ENCODE measurements around the gene NAV3.

NAV3 gene

GRCh38 chr12:78120866-78121560 lies 290.3 kb downstream of the NAV3 start:
- peak; percentile 2 to 22 (median 13) for DNase-seq
- H3K27ac ChIP-seq (ENCODE audit: insufficient read depth in 1 of 2, low read depth in 1 of 2, low read length in 2 of 2, poor library complexity in 1 of 2, severe bottlenecking in 2 of 2), result no peak overlapping the region
- no peaks in the 10 kb centered on the region for H3K9me3 ChIP-seq (ENCODE audit: control extremely low read depth in 1 of 5, control insufficient read depth in 4 of 5, insufficient read depth in 2 of 5, low read depth in 1 of 5, low read length in 4 of 5)
- H3K27me3 ChIP-seq (replicated peaks in 2 of 5; ENCODE audit: control insufficient read depth in 4 of 5, insufficient read depth in 5 of 5, low read length in 4 of 5), result no peaks in the 10 kb centered on the region
- no peak overlapping the region for H3K4me3 ChIP-seq (ENCODE audit: control insufficient read depth in 1 of 7, extremely low read depth in 1 of 7, insufficient read depth in 4 of 7, low read depth in 2 of 7, low read length in 6 of 7)
- H3K36me3 ChIP-seq (ENCODE audit: control insufficient read depth in 4 of 4, insufficient read depth in 4 of 4, low read length in 3 of 4), result no peaks in the 10 kb centered on the region
- 100% methylated on average over 1 of the region's 6 CpGs for WGBS (ENCODE audit: insufficient coverage)
- no peaks in the 10 kb centered on the region for H3K4me1 ChIP-seq (ENCODE audit: control extremely low read depth in 1 of 4, control insufficient read depth in 4 of 4, insufficient read depth in 4 of 4, low read length in 3 of 4)
- POLR2A ChIA-PET, result no interaction called here
- CTCF ChIA-PET, result no interaction called here

DNA sequence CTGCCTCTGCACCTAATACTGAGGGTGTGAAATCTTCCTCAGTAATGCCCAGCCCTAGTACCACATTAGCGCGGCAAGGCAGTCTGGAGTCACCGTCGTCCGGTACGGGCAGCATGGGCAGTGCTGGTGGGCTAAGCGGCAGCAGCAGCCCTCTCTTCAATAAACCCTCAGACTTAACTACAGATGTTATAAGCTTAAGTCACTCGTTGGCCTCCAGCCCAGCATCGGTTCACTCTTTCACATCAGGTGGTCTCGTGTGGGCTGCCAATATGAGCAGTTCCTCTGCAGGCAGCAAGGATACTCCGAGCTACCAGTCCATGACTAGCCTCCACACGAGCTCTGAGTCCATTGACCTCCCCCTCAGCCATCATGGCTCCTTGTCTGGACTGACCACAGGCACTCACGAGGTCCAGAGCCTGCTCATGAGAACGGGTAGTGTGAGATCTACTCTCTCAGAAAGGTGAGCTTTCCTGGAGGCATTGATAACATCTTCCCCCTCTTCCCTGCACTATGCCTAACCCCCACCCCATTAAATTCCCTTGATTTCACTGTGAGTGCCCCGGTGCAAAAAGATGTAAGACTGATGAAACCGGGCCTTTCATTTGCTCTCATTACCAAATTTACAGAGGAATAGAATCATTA lies 291.4 kb downstream of the NAV3 start:
- no peaks in the 10 kb centered on the region for H3K27me3 ChIP-seq (replicated peaks in 2 of 5; ENCODE audit: control insufficient read depth in 4 of 5, insufficient read depth in 5 of 5, low read length in 4 of 5)
- no peaks in the 10 kb centered on the region for H3K36me3 ChIP-seq (ENCODE audit: control insufficient read depth in 4 of 4, insufficient read depth in 4 of 4, low read length in 3 of 4)
- no peaks in the 10 kb centered on the region for H3K4me1 ChIP-seq (ENCODE audit: control extremely low read depth in 1 of 4, control insufficient read depth in 4 of 4, insufficient read depth in 4 of 4, low read length in 3 of 4)
- H3K4me3 ChIP-seq (ENCODE audit: control insufficient read depth in 1 of 7, extremely low read depth in 1 of 7, insufficient read depth in 4 of 7, low read depth in 2 of 7, low read length in 6 of 7), result no peak overlapping the region
- H3K9me3 ChIP-seq (ENCODE audit: control extremely low read depth in 1 of 5, control insufficient read depth in 4 of 5, insufficient read depth in 2 of 5, low read depth in 1 of 5, low read length in 4 of 5), result no peaks in the 10 kb centered on the region
- ChIA-PET CTCF (no interaction called here), POLR2A (no interaction called here)
- 95% methylated on average over 14 of the region's 16 CpGs for WGBS (ENCODE audit: insufficient coverage)
- no peak for DNase-seq
- no peak overlapping the region for H3K27ac ChIP-seq (ENCODE audit: insufficient read depth in 1 of 2, low read depth in 1 of 2, low read length in 2 of 2, poor library complexity in 1 of 2, severe bottlenecking in 2 of 2)

- ChIA-PET CTCF (interaction anchor here (0.7 kb wide), 1 partner anchor 13 kb away, joined by 3 read pairs; no protein-coding TSS in a partner anchor), POLR2A (no interaction called here)
- Histone ChIP-seq H3K9me3 (ENCODE audit: control extremely low read depth in 1 of 5, control insufficient read depth in 4 of 5, insufficient read depth in 2 of 5, low read depth in 1 of 5, low read length in 4 of 5) (no peaks in the 10 kb centered on the region), H3K27ac (ENCODE audit: insufficient read depth in 1 of 2, low read depth in 1 of 2, low read length in 2 of 2, poor library complexity in 1 of 2, severe bottlenecking in 2 of 2) (no peak overlapping the region), H3K27me3 (replicated peaks in 2 of 5; ENCODE audit: control insufficient read depth in 4 of 5, insufficient read depth in 5 of 5, low read length in 4 of 5) (no peaks in the 10 kb centered on the region), H3K4me1 (ENCODE audit: control extremely low read depth in 1 of 4, control insufficient read depth in 4 of 4, insufficient read depth in 4 of 4, low read length in 3 of 4) (no peaks in the 10 kb centered on the region), H3K4me3 (ENCODE audit: control insufficient read depth in 1 of 7, extremely low read depth in 1 of 7, insufficient read depth in 4 of 7, low read depth in 2 of 7, low read length in 6 of 7) (no peak overlapping the region), H3K36me3 (ENCODE audit: control insufficient read depth in 4 of 4, insufficient read depth in 4 of 4, low read length in 3 of 4) (no peaks in the 10 kb centered on the region)
- DNase-seq, result no peak
- 50% methylated on average over 1 of the region's 2 CpGs for WGBS (ENCODE audit: insufficient coverage)
Measured at GRCh38 chr12:78128211-78128610, 297.5 kb downstream of the NAV3 start.

DNA sequence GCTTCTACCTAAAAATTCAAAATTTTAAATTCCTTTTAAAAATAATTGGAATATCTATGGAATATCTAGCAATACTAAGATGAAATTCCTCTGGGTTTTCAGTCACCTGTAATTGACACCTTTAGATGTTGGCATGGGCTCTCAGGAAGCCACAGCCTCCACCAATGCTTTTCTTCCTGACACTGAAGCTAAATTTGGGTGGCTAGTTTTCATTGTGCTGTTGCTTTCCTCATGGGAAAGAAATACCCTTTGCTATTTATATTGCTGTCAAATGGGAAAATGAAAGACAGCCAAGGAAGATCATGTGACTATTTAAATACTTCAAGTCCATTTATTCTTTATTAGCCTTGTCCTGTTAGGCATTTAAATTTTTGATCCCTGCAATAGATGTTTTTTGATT lies 313.0 kb downstream of the NAV3 start:
- CTCF ChIA-PET, result no interaction called here
- Histone ChIP-seq H3K9me3 (ENCODE audit: control extremely low read depth in 1 of 5, control insufficient read depth in 4 of 5, insufficient read depth in 2 of 5, low read depth in 1 of 5, low read length in 4 of 5) (no peaks in the 10 kb centered on the region), H3K27me3 (replicated peaks in 2 of 5; ENCODE audit: control insufficient read depth in 4 of 5, insufficient read depth in 5 of 5, low read length in 4 of 5) (no peaks in the 10 kb centered on the region), H3K36me3 (ENCODE audit: control insufficient read depth in 4 of 4, insufficient read depth in 4 of 4, low read length in 3 of 4) (no peaks in the 10 kb centered on the region), H3K4me3 (ENCODE audit: control insufficient read depth in 1 of 7, extremely low read depth in 1 of 7, insufficient read depth in 4 of 7, low read depth in 2 of 7, low read length in 6 of 7) (no peak overlapping the region), H3K27ac (ENCODE audit: insufficient read depth in 1 of 2, low read depth in 1 of 2, low read length in 2 of 2, poor library complexity in 1 of 2, severe bottlenecking in 2 of 2) (no peak overlapping the region), H3K4me1 (ENCODE audit: control extremely low read depth in 1 of 4, control insufficient read depth in 4 of 4, insufficient read depth in 4 of 4, low read length in 3 of 4) (no peaks in the 10 kb centered on the region)
- POLR2A ChIA-PET, result no interaction called here
- no peak for DNase-seq

GRCh38 chr12:78145398-78145797 lies 314.7 kb downstream of the NAV3 start:
- H3K27me3 ChIP-seq (replicated peaks in 2 of 5; ENCODE audit: control insufficient read depth in 4 of 5, insufficient read depth in 5 of 5, low read length in 4 of 5), result no peaks in the 10 kb centered on the region
- DNase-seq, result no peak
- no peak overlapping the region for H3K4me3 ChIP-seq (ENCODE audit: control insufficient read depth in 1 of 7, extremely low read depth in 1 of 7, insufficient read depth in 4 of 7, low read depth in 2 of 7, low read length in 6 of 7)
- H3K9me3 ChIP-seq (ENCODE audit: control extremely low read depth in 1 of 5, control insufficient read depth in 4 of 5, insufficient read depth in 2 of 5, low read depth in 1 of 5, low read length in 4 of 5), result no peaks in the 10 kb centered on the region
- ChIA-PET CTCF (interaction anchor here (0.6 to 0.9 kb wide), 2 partner anchors 21 to 84 kb away, joined by 3 read pairs; no protein-coding TSS in a partner anchor), POLR2A (no interaction called here)
- H3K27ac ChIP-seq (ENCODE audit: insufficient read depth in 1 of 2, low read depth in 1 of 2, low read length in 2 of 2, poor library complexity in 1 of 2, severe bottlenecking in 2 of 2), result no peak overlapping the region
- H3K4me1 ChIP-seq (ENCODE audit: control extremely low read depth in 1 of 4, control insufficient read depth in 4 of 4, insufficient read depth in 4 of 4, low read length in 3 of 4), result no peaks in the 10 kb centered on the region
- H3K36me3 ChIP-seq (ENCODE audit: control insufficient read depth in 4 of 4, insufficient read depth in 4 of 4, low read length in 3 of 4), result no peaks in the 10 kb centered on the region
- 67% methylated on average over 1 of the region's 2 CpGs for WGBS (ENCODE audit: insufficient coverage)

GRCh38 chr12:78146365-78146772 lies 315.7 kb downstream of the NAV3 start:
- peak; percentile 14 to 48 (median 46) for DNase-seq
- POLR2A ChIA-PET, result no interaction called here

DNA sequence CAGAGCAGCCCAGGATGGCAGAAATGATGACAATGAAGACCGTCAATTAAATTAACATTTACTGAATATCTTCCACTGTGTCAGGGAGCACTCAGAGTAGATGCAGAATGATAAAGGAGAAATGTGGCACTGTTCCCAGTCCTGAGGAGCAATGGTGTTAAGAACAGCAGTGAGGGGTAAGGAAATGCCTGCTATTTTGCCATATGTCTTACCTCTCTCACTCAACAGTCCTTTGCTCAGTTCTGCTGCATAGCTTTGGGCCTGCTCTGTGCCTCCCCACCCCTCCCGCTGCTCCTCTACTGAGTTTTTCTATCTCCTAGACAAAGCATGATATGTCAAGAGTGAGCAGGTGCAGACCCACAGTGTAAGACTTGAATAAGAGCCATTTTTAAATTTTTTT lies 318.8 kb downstream of the NAV3 start:
- DNase-seq, result no peak
- Histone ChIP-seq H3K4me3 (ENCODE audit: control insufficient read depth in 1 of 7, extremely low read depth in 1 of 7, insufficient read depth in 4 of 7, low read depth in 2 of 7, low read length in 6 of 7) (no peak overlapping the region), H3K27ac (ENCODE audit: insufficient read depth in 1 of 2, low read depth in 1 of 2, low read length in 2 of 2, poor library complexity in 1 of 2, severe bottlenecking in 2 of 2) (no peak overlapping the region), H3K36me3 (ENCODE audit: control insufficient read depth in 4 of 4, insufficient read depth in 4 of 4, low read length in 3 of 4) (no peaks in the 10 kb centered on the region), H3K9me3 (ENCODE audit: control extremely low read depth in 1 of 5, control insufficient read depth in 4 of 5, insufficient read depth in 2 of 5, low read depth in 1 of 5, low read length in 4 of 5) (no peaks in the 10 kb centered on the region), H3K4me1 (ENCODE audit: control extremely low read depth in 1 of 4, control insufficient read depth in 4 of 4, insufficient read depth in 4 of 4, low read length in 3 of 4) (no peaks in the 10 kb centered on the region), H3K27me3 (replicated peaks in 2 of 5; ENCODE audit: control insufficient read depth in 4 of 5, insufficient read depth in 5 of 5, low read length in 4 of 5) (no peaks in the 10 kb centered on the region)
- CTCF ChIA-PET, result no interaction called here
- WGBS (ENCODE audit: insufficient coverage), result no CpG with 5 or more reads among the region's 2 CpGs
- POLR2A ChIA-PET, result no interaction called here

More at GRCh38 chr12:78146365-78146772, 315.7 kb downstream of the NAV3 start:
- no peaks in the 10 kb centered on the region for H3K27me3 ChIP-seq (replicated peaks in 2 of 5; ENCODE audit: control insufficient read depth in 4 of 5, insufficient read depth in 5 of 5, low read length in 4 of 5)
- CTCF ChIA-PET, result interaction anchor here (0.7 kb wide), 1 partner anchor 44 kb away, joined by 3 read pairs; no protein-coding TSS in a partner anchor
- no peaks in the 10 kb centered on the region for H3K9me3 ChIP-seq (ENCODE audit: control extremely low read depth in 1 of 5, control insufficient read depth in 4 of 5, insufficient read depth in 2 of 5, low read depth in 1 of 5, low read length in 4 of 5)
- H3K27ac ChIP-seq (ENCODE audit: insufficient read depth in 1 of 2, low read depth in 1 of 2, low read length in 2 of 2, poor library complexity in 1 of 2, severe bottlenecking in 2 of 2), result no peak overlapping the region
- no peak overlapping the region for H3K4me3 ChIP-seq (ENCODE audit: control insufficient read depth in 1 of 7, extremely low read depth in 1 of 7, insufficient read depth in 4 of 7, low read depth in 2 of 7, low read length in 6 of 7)
- H3K4me1 ChIP-seq (ENCODE audit: control extremely low read depth in 1 of 4, control insufficient read depth in 4 of 4, insufficient read depth in 4 of 4, low read length in 3 of 4), result no peaks in the 10 kb centered on the region
- H3K36me3 ChIP-seq (ENCODE audit: control insufficient read depth in 4 of 4, insufficient read depth in 4 of 4, low read length in 3 of 4), result no peaks in the 10 kb centered on the region
